ENCODE results near the gene POU2F2. TPM values are rescaled to one million over a fixed set of nuclear protein-coding genes. Genes with fewer than 3 reads are reported as not detected.

Gene POU2F2
- total and polyA plus RNA-seq, 10 donors: 22.3 to 67.4 (median 40.0) TPM

DNA sequence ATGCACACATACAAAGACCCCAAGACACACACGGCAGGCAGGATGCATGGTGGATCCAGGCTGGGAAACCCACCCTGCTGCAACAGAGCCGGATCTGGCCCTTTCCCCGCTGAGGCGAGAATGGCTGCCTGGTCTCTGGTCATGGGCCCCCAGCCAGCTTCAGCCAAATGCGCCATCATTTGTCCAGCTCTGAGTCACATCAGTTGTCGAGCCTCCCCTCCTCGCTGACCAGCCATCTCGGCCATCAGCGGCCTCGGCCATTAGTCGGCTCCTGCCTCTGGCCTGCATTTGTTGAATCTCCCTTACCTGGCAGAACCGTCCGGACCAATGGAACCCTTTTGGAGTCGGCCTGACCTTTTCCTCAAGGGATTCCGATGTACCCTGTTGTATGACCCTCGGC, 38.5 kb upstream of the POU2F2 start:
- Histone ChIP-seq H3K36me3 (no peaks in the 10 kb centered on the region), H3K27ac (no peak overlapping the region), H3K27me3 (replicated peaks in 1 of 7) (peaks cover 0 to 33% (median 15%) of the 10 kb centered on the region in 7 donors), H3K4me3 (no peak overlapping the region), H3K4me1 (peaks cover 0 to 6% (median 4%) of the 10 kb centered on the region in 6 donors), H3K9me3 (no peaks in the 10 kb centered on the region)
- 84 to 92% (median 90%) methylated on average over 13 to 16 of the region's 16 CpGs for WGBS, 5 donors
- intact Hi-C loops (cut with DNase I; ENCODE audit: low total_unique reads): no loop called here
- no peak for DNase-seq
- no peak for TF ChIP-seq POLR2AphosphoS5 (IDR thresholded peaks at IDR 0.05)
- no peak for TF ChIP-seq POLR2A (IDR thresholded peaks at IDR 0.05)
- TF ChIP-seq, protein P1, sequence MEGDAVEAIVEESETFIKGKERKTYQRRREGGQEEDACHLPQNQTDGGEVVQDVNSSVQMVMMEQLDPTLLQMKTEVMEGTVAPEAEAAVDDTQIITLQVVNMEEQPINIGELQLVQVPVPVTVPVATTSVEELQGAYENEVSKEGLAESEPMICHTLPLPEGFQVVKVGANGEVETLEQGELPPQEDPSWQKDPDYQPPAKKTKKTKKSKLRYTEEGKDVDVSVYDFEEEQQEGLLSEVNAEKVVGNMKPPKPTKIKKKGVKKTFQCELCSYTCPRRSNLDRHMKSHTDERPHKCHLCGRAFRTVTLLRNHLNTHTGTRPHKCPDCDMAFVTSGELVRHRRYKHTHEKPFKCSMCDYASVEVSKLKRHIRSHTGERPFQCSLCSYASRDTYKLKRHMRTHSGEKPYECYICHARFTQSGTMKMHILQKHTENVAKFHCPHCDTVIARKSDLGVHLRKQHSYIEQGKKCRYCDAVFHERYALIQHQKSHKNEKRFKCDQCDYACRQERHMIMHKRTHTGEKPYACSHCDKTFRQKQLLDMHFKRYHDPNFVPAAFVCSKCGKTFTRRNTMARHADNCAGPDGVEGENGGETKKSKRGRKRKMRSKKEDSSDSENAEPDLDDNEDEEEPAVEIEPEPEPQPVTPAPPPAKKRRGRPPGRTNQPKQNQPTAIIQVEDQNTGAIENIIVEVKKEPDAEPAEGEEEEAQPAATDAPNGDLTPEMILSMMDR (IDR thresholded peaks at IDR 0.05 in 8 of 11, conservative IDR thresholded peaks at IDR 0.05 in 3 of 11): no peak

- Histone ChIP-seq H3K27ac (no peak overlapping the region), H3K36me3 (no peaks in the 10 kb centered on the region), H3K9me3 (no peaks in the 10 kb centered on the region), H3K4me3 (no peak overlapping the region), H3K27me3 (replicated peaks in 1 of 7) (peaks cover 0 to 23% (median 6%) of the 10 kb centered on the region in 7 donors), H3K4me1 (no peaks in the 10 kb centered on the region)
- 79 to 90% (median 84%) methylated on average over 19 of the region's 19 CpGs for WGBS, 5 donors
- no peak for DNase-seq
- no peak for TF ChIP-seq POLR2A (IDR thresholded peaks at IDR 0.05)
- TF ChIP-seq POLR2AphosphoS5 (IDR thresholded peaks at IDR 0.05): no peak
- TF ChIP-seq, protein P1 (IDR thresholded peaks at IDR 0.05 in 8 of 11, conservative IDR thresholded peaks at IDR 0.05 in 3 of 11): no peak
- intact Hi-C loops (cut with DNase I; ENCODE audit: low total_unique reads): no loop called here
Observed at GRCh38 chr19:42169486-42170413, 37.5 kb upstream of the POU2F2 start.

- intact Hi-C loops (cut with DNase I; ENCODE audit: low total_unique reads): no loop called here
- no peaks in the 10 kb centered on the region for H3K36me3 ChIP-seq
- no peaks in the 10 kb centered on the region for H3K9me3 ChIP-seq
- H3K27ac ChIP-seq: no peak overlapping the region
- 70 to 100% (median 72%) methylated on average over 1 to 3 of the region's 3 CpGs for WGBS, 5 donors
- TF ChIP-seq POLR2A (IDR thresholded peaks at IDR 0.05): no peak
- no peak for TF ChIP-seq POLR2AphosphoS5 (IDR thresholded peaks at IDR 0.05)
- TF ChIP-seq, protein P1 (IDR thresholded peaks at IDR 0.05 in 8 of 11, conservative IDR thresholded peaks at IDR 0.05 in 3 of 11): no peak
- H3K27me3 ChIP-seq (replicated peaks in 1 of 7): peaks cover 0 to 8% (median 0%) of the 10 kb centered on the region in 7 donors
- H3K4me3 ChIP-seq: no peak overlapping the region
- H3K4me1 ChIP-seq: no peaks in the 10 kb centered on the region
- no peak for DNase-seq
Observed at GRCh38 chr19:42168206-42168605, 36.0 kb upstream of the POU2F2 start.

GRCh38 chr19:42166316-42166715, 34.1 kb upstream of the POU2F2 start:
- H3K36me3 ChIP-seq: no peaks in the 10 kb centered on the region
- peaks cover 0 to 20% (median 0%) of the 10 kb centered on the region in 7 donors for H3K27me3 ChIP-seq (replicated peaks in 1 of 7)
- no peaks in the 10 kb centered on the region for H3K9me3 ChIP-seq
- no peak overlapping the region for H3K27ac ChIP-seq
- no peak for DNase-seq
- TF ChIP-seq POLR2AphosphoS5 (IDR thresholded peaks at IDR 0.05) (no peak), POLR2A (IDR thresholded peaks at IDR 0.05) (no peak)
- TF ChIP-seq, protein P1 (IDR thresholded peaks at IDR 0.05 in 8 of 11, conservative IDR thresholded peaks at IDR 0.05 in 3 of 11): no peak
- H3K4me3 ChIP-seq: no peak overlapping the region
- WGBS, 5 donors: 72 to 83% (median 75%) methylated on average over 7 of the region's 7 CpGs
- no peaks in the 10 kb centered on the region for H3K4me1 ChIP-seq
- intact Hi-C loops (cut with DNase I; ENCODE audit: low total_unique reads): no loop called here
